ENCODE data around the gene ACVR1.

The ACVR1 gene

GRCh38 chr2:157822533-157822932 is 53.6 kb downstream of the ACVR1 start:
- DNase-seq: no peak

- DNase-seq: no peak
These were observed 54.5 kb downstream of the ACVR1 start for GRCh38 chr2:157821519-157822131.

GRCh38 chr2:157820193-157820592 is 55.9 kb downstream of the ACVR1 start:
- no peak for DNase-seq

- DNase-seq: no peak
These were observed 56.4 kb downstream of the ACVR1 start for GRCh38 chr2:157819761-157820160.

GRCh38 chr2:157818227-157818626 is 57.9 kb downstream of the ACVR1 start:
- no peak for DNase-seq

- DNase-seq: no peak
These were observed 60.7 kb downstream of the ACVR1 start for GRCh38 chr2:157815421-157815820.

- no peak for DNase-seq
These were observed 62.7 kb downstream of the ACVR1 start for GRCh38 chr2:157813467-157813866.

GRCh38 chr2:157810037-157810436 is 66.1 kb downstream of the ACVR1 start:
- DNase-seq: no peak

- DNase-seq: no peak
These were observed 66.9 kb downstream of the ACVR1 start for GRCh38 chr2:157809212-157809611.

- no peak for DNase-seq
These were observed 67.7 kb downstream of the ACVR1 start for GRCh38 chr2:157808421-157808820.

- DNase-seq: no peak
These were observed 69.6 kb downstream of the ACVR1 start for GRCh38 chr2:157806426-157807077.

- DNase-seq: no peak
These were observed 70.6 kb downstream of the ACVR1 start for GRCh38 chr2:157805519-157805918.

GRCh38 chr2:157804355-157804754 is 71.8 kb downstream of the ACVR1 start:
- no peak for DNase-seq

GRCh38 chr2:157803952-157804351 is 72.2 kb downstream of the ACVR1 start:
- DNase-seq: no peak

GRCh38 chr2:157803476-157803875 is 72.7 kb downstream of the ACVR1 start:
- DNase-seq: no peak

GRCh38 chr2:157800838-157801495 is 75.2 kb downstream of the ACVR1 start:
- no peak for DNase-seq

- DNase-seq: no peak
These were observed 83.0 kb downstream of the ACVR1 start for GRCh38 chr2:157793053-157793612.

- DNase-seq: no peak
These were observed 83.6 kb downstream of the ACVR1 start for GRCh38 chr2:157792335-157793052.

GRCh38 chr2:157790780-157791179 is 85.3 kb downstream of the ACVR1 start:
- DNase-seq: no peak

- DNase-seq: no peak
These were observed 86.1 kb downstream of the ACVR1 start for GRCh38 chr2:157789933-157790511.

GRCh38 chr2:157789256-157789655 is 86.9 kb downstream of the ACVR1 start:
- no peak for DNase-seq

- DNase-seq: no peak
These were observed 87.9 kb downstream of the ACVR1 start for GRCh38 chr2:157788201-157788600.

- no peak for DNase-seq
These were observed 88.7 kb downstream of the ACVR1 start for GRCh38 chr2:157787364-157787938.

All from GF-D8 (cell line).